WI38 (cell line): ENCODE results near the gene PLCB3.

ENCODE experiments used
- H3K4me3 ChIP-seq: 2 replicates; pipeline ENCODE4 v1.5.1; 2011; ENCODE audit warnings: low read depth, mild to moderate bottlenecking, control low read depth, low read length
- TF ChIP-seq, protein P1 (sequence below): IDR thresholded peaks from 2 replicates; pipeline ENCODE4 v1.5.1; 2012; ENCODE audit warnings: low read depth, mild to moderate bottlenecking, control low read depth, low read length

The PLCB3 gene

GRCh38 chr11:64238076-64238475 is 13.3 kb upstream of the PLCB3 start:
- no peak overlapping the region for H3K4me3 ChIP-seq
- TF ChIP-seq, protein P1, sequence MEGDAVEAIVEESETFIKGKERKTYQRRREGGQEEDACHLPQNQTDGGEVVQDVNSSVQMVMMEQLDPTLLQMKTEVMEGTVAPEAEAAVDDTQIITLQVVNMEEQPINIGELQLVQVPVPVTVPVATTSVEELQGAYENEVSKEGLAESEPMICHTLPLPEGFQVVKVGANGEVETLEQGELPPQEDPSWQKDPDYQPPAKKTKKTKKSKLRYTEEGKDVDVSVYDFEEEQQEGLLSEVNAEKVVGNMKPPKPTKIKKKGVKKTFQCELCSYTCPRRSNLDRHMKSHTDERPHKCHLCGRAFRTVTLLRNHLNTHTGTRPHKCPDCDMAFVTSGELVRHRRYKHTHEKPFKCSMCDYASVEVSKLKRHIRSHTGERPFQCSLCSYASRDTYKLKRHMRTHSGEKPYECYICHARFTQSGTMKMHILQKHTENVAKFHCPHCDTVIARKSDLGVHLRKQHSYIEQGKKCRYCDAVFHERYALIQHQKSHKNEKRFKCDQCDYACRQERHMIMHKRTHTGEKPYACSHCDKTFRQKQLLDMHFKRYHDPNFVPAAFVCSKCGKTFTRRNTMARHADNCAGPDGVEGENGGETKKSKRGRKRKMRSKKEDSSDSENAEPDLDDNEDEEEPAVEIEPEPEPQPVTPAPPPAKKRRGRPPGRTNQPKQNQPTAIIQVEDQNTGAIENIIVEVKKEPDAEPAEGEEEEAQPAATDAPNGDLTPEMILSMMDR, result no peak

DNA sequence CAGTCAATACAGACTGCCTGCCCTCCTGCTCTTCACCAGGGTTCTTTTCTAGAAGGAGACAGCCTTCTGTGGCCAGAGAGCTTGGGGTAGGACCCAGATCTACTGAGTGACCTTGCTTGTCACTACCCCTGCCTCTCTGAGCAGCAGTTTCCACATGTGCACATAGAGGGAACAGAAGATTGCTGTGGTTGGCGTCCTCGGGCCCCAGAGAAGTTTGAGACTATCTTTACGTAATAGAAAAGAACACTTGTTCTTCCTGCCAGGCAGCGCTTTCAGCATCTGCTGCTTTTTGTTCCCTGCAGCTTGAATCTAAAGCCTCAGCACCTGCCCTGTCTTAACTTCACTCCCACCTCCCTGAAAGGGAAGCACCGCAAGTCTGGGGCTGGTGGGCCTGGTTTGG is 12.3 kb upstream of the PLCB3 start:
- H3K4me3 ChIP-seq, result no peak overlapping the region
- TF ChIP-seq, protein P1, result no peak

DNA sequence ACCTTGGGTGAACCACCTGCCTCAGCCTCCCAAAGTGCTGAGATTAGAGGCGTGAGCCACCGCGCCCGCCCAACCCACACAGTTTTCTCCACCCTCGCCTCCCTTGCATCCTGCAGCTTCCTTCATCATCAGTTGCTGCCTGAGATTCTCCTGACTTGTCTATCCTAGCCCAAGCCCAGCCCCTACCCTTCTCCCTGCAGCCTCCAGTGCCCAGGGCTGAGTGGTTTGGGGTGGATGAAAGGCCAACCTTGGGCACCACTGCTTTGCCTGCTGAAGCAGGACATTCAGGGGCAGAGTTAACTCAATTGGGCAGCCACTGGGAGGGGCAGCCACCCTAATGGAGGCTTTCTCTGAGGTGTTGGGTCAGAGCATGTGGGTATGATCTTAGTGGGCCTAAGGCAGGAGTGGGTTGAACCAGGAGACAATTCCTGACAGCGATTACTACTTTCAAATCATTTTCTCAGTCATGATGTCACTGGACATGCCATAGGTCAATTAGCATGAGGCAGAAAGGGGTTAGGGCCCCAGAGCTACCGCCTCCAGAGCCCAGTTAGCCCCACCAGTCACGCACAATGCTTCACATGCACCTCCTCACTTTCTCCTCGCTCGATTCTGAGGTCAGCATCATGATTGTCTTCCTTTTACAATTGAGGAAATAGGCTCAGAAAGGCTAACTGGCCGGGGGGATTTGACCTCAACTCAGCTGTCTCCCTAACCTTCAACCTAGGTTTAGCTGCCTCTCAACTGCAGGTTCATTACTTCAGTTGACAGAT is 11.5 kb upstream of the PLCB3 start:
- TF ChIP-seq, protein P1, result no peak
- H3K4me3 ChIP-seq, result peak overlapping the region; percentile 69

GRCh38 chr11:64240435-64241240 is 10.7 kb upstream of the PLCB3 start, which contains the start of gene FKBP2:
TSS of gene FKBP2 (plus strand) at chr11:64241095. CDS start at chr11:64242388, 1,293 bp downstream.
- peak within 1 kb of the TSS; percentile 84 for H3K4me3 ChIP-seq
- TF ChIP-seq, protein P1, result no peak

DNA sequence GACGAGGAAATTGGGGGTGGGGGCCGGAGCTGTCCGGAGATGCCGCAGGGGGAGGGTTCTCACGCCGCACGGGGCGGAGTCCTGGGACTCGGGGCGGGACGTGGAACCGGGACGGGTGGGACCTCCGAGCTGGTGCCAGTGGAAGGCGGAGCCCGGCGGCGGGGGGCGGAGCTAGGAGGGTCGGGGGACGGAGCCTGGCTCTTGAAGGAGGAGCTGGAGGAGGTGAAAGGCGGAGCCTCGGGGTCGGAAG is 10.2 kb upstream of the PLCB3 start:
- H3K4me3 ChIP-seq, result peak overlapping the region; percentile 69
- TF ChIP-seq, protein P1, result no peak

DNA sequence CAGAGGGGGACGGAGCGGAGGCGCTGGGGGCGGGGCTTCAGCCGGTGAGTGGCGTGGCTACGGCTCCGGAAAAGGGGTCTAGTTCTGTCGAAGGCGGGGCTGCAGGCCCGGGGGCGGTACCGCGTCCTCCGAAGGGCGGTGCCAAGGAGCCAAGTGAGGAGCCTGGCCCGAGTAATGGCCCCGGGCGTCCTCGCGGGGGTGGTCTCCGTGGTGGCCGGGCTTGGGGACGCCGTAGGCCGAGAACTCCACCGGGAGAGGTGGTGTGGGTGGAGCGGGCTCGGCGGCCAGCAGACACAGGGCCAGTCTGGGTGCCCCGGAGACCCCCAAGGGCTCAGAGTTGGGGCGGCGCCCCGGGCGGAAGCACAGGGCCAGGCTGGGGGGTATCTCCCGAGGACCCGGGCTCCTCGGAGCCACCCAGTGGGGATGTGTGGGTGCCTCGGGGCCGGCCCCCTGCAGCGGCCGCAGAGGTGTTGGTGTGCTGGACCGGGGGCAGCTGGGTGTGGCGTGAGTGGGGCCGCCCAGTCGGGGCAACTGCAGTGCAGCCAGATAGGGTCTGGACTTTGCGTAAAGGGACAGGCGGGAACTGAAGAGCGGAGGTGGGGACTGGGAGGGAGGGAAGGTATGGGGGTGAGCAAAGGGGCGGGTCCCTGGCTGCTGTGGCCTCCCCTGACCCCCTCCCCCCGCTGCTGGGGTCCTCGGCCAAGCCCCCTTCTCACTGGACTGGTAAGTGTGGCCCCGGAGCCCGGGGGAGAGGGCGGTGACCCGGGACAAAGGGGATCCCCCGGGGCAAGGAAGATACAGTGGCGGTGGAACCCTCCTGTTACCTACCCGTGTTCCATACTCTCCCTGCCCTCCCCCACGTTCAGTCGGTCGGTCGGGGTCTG is 9.6 kb upstream of the PLCB3 start:
- TF ChIP-seq, protein P1, result no peak
- peak overlapping the region; percentile 84 for H3K4me3 ChIP-seq
